PC-3 (cell line): Measurements from ENCODE around the gene ELK3. TPM values are rescaled to one million over a fixed set of nuclear protein-coding genes. Genes with fewer than 3 reads are reported as not detected.

Experiments
- ATAC-seq: fragments of 200-7000 bp; cut with Tn5 transposase; 2 replicates; pipeline ENCODE4 v1.9.1; 2020; ENCODE audit warnings: mild to moderate bottlenecking, moderate library complexity
- BruUV-seq: library from RNA; stranded (reverse); fragments of 400-500 nt; replicated peaks from 2 replicates; lab custom pipeline; 2021; lab: Mats Ljungman, UMichigan
- CTCF ChIA-PET: fragments of 300-600 bp; sonication (Branson Sonifier 250); formaldehyde crosslinking; loops from one replicate; lab custom pipeline; 2022; ENCODE audit warnings: antibody characterized with exemption; lab: Charles Lee
- POLR2A ChIA-PET: fragments of 300-600 bp; sonication (Branson Sonifier 250); formaldehyde crosslinking; loops from one replicate; lab custom pipeline; 2022; ENCODE audit warnings: antibody characterized with exemption; ENCODE audit not compliant: unreplicated experiment; lab: Charles Lee
- DNase-seq: peaks from one replicate; pipeline ENCODE4 v3.0.0-alpha.2; 2015
- H2AFZ ChIP-seq: fragments of 300-600 bp; sonication (generic); 2 replicates; pipeline ENCODE4 v1.6.0; 2016; ENCODE audit warnings: antibody characterized with exemption, low read length
- H3F3A ChIP-seq: fragments of 300-600 bp; sonication (generic); one replicate; pipeline ENCODE4 v1.6.0; 2017; ENCODE audit warnings: antibody characterized with exemption, low read length, control low read depth, mild to moderate bottlenecking; ENCODE audit not compliant: unreplicated experiment
- H3K27ac ChIP-seq: fragments of 300-600 bp; sonication (generic); 2 replicates; pipeline ENCODE4 v1.5.1; 2016; ENCODE audit warnings: mild to moderate bottlenecking, low read length
- H3K27me3 ChIP-seq: fragments of 300-600 bp; sonication (generic); 2 replicates; pipeline ENCODE4 v1.6.1; 2016; ENCODE audit warnings: low read length, mixed read lengths
- H3K36me3 ChIP-seq: fragments of 300-600 bp; sonication (generic); 2 replicates; pipeline ENCODE4 v1.6.1; 2016; ENCODE audit warnings: low read depth, mixed run types, low read length, mixed read lengths
- H3K4me1 ChIP-seq: fragments of 300-600 bp; sonication (generic); 2 replicates; pipeline ENCODE4 v1.5.1; 2016; ENCODE audit warnings: low read length; ENCODE audit not compliant: insufficient read depth
- H3K4me2 ChIP-seq: fragments of 300-600 bp; sonication (generic); 2 replicates; pipeline ENCODE4 v1.6.0; 2016; ENCODE audit warnings: low read length
- H3K4me3 ChIP-seq: fragments of 300-600 bp; sonication (generic); 2 replicates; pipeline ENCODE4 v1.5.1; 2016; ENCODE audit warnings: mild to moderate bottlenecking, low read length, mixed read lengths
- H3K79me2 ChIP-seq: fragments of 300-600 bp; sonication (generic); 2 replicates; pipeline ENCODE4 v1.6.1; 2017; ENCODE audit warnings: low read length, mixed read lengths
- H3K9ac ChIP-seq: fragments of 300-600 bp; sonication (generic); 2 replicates; pipeline ENCODE4 v1.6.0; 2016; ENCODE audit warnings: mild to moderate bottlenecking, low read length
- H3K9me2 ChIP-seq: fragments of 300-600 bp; sonication (generic); replicated peaks from 2 replicates; pipeline ENCODE4 v1.6.1; 2016; ENCODE audit warnings: mixed run types, low read length, mixed read lengths
- H3K9me3 ChIP-seq: fragments of 300-600 bp; sonication (generic); 2 replicates; pipeline ENCODE4 v1.6.1; 2016; ENCODE audit warnings: low read length, mixed read lengths
- H4K20me1 ChIP-seq: fragments of 300-600 bp; sonication (generic); 2 replicates; pipeline ENCODE4 v1.6.1; 2016; ENCODE audit warnings: low read length, mixed read lengths
- EZH2 ChIP-seq: fragments of 300-600 bp; sonication (generic); IDR thresholded peaks from one replicate; pipeline ENCODE4 v1.6.1; 2017; ENCODE audit warnings: antibody characterized with exemption, mild to moderate bottlenecking, low read length; ENCODE audit not compliant: unreplicated experiment
- EZH2phosphoT487 ChIP-seq: fragments of 300-600 bp; sonication (generic); IDR thresholded peaks from 2 replicates; pipeline ENCODE4 v1.6.1; 2018; ENCODE audit warnings: mild to moderate bottlenecking, antibody characterized with exemption, low read length, borderline replicate concordance
- intact Hi-C: fragments of 100-400 bp; cut with micrococcal nuclease; formaldehyde crosslinking; loops from 2 replicates; pipeline ENCODE4 v1.9.0; 2023
- total RNA-seq: library from RNA; depleted of rRNA; stranded (reverse); fragments of >200 nt; gene quantifications from 2 replicates; pipeline ENCODE4 v1.2.3, GENCODE V29; 2014
- TF ChIP-seq, protein P1 (sequence below): fragments of 300-600 bp; sonication (generic); conservative IDR thresholded peaks from 2 replicates; pipeline ENCODE4 v1.5.1; 2017; ENCODE audit warnings: antibody characterized with exemption, low read depth, mild to moderate bottlenecking, low read length

The ELK3 gene
- total RNA-seq, 1 experiment from 2014 or later: 16.2 TPM

DNA sequence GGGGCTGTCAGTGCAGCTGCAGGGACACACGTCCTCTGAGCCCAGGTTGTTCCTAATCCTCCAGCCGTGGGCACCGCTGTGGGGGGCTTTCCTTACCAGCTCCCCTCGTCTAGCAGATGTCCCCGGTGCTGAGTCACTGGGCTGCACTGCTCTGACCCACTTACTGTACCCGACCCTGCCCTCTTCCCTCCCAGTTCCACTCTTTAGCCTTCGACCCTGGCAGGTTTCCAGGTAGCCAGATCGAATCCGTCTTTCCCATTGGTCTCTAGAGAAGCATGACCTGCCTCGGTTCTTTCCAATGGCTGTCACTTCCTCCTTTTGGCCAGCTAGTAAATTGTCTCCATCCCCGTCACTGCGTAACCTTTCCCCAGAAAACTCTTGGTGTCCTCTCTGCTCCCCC lies 48.4 kb downstream of the ELK3 start:
- H3K9ac ChIP-seq: no peak overlapping the region
- no peak for TF ChIP-seq EZH2
- TF ChIP-seq, protein P1, sequence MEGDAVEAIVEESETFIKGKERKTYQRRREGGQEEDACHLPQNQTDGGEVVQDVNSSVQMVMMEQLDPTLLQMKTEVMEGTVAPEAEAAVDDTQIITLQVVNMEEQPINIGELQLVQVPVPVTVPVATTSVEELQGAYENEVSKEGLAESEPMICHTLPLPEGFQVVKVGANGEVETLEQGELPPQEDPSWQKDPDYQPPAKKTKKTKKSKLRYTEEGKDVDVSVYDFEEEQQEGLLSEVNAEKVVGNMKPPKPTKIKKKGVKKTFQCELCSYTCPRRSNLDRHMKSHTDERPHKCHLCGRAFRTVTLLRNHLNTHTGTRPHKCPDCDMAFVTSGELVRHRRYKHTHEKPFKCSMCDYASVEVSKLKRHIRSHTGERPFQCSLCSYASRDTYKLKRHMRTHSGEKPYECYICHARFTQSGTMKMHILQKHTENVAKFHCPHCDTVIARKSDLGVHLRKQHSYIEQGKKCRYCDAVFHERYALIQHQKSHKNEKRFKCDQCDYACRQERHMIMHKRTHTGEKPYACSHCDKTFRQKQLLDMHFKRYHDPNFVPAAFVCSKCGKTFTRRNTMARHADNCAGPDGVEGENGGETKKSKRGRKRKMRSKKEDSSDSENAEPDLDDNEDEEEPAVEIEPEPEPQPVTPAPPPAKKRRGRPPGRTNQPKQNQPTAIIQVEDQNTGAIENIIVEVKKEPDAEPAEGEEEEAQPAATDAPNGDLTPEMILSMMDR: no peak
- TF ChIP-seq EZH2phosphoT487: no peak
- ChIA-PET CTCF (interaction anchor here (0.6 kb wide), 1 partner anchor 23 kb away, joined by 3 read pairs; no protein-coding TSS in a partner anchor), POLR2A (no interaction called here)
- H2AFZ ChIP-seq: no peak overlapping the region
- DNase-seq: no peak
- H3K4me3 ChIP-seq: no peak overlapping the region
- H3K9me3 ChIP-seq: no peaks in the 10 kb centered on the region
- no peaks in the 10 kb centered on the region for H3K9me2 ChIP-seq
- no peak overlapping the region for H3K27ac ChIP-seq
- no peaks in the 10 kb centered on the region for H4K20me1 ChIP-seq
- no peaks in the 10 kb centered on the region for H3F3A ChIP-seq
- ATAC-seq: no peak
- H3K36me3 ChIP-seq: peaks cover 7% of the 10 kb centered on the region; the same call in 1 of the 2 replicates
- no TSS peak for BruUV-seq
- peaks cover 30% of the 10 kb centered on the region for H3K79me2 ChIP-seq
- intact Hi-C loops: no loop called here
- H3K4me2 ChIP-seq: no peak overlapping the region
- peaks cover 14% of the 10 kb centered on the region for H3K4me1 ChIP-seq
- no peaks in the 10 kb centered on the region for H3K27me3 ChIP-seq

DNA sequence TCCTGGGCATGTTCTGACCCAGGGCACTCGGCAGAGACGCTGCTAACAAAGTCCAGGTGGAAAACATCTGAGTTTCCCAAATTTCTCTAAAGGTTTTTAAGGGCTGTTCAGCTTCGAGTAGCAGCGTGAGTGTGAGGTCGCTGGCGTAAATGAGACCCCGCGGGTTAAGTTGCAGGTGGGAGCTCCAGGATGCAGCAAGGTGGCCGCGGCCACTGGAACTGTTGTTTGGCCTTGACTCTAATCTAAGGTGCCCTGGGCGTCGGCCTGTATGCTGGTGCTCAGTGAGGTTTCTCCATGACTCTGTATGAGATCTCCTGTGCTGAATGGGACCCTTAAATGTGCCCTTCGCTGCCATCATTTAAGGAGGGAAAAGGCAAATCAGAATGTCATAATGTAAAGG lies 50.7 kb downstream of the ELK3 start:
- H3K36me3 ChIP-seq: peaks cover 18% of the 10 kb centered on the region; the same call in 1 of the 2 replicates
- DNase-seq: no peak
- peaks cover 17% of the 10 kb centered on the region for H3K4me1 ChIP-seq
- no peak overlapping the region for H3K4me3 ChIP-seq
- no peaks in the 10 kb centered on the region for H3K27me3 ChIP-seq
- H3K4me2 ChIP-seq: no peak overlapping the region
- H3F3A ChIP-seq: no peaks in the 10 kb centered on the region
- no peaks in the 10 kb centered on the region for H3K9me3 ChIP-seq
- no peak overlapping the region for H3K9ac ChIP-seq
- H4K20me1 ChIP-seq: peaks cover 5% of the 10 kb centered on the region; the same call in 1 of the 2 replicates
- no peak for ATAC-seq
- POLR2A ChIA-PET: no interaction called here
- H2AFZ ChIP-seq: no peak overlapping the region
- no peaks in the 10 kb centered on the region for H3K9me2 ChIP-seq
- H3K27ac ChIP-seq: no peak overlapping the region
- H3K79me2 ChIP-seq: peaks cover 18% of the 10 kb centered on the region
- CTCF ChIA-PET: no interaction called here
- TF ChIP-seq, protein P1: no peak
- no peak for TF ChIP-seq EZH2
- no peak for TF ChIP-seq EZH2phosphoT487
- BruUV-seq: no TSS peak
- intact Hi-C loops: no loop called here

DNA sequence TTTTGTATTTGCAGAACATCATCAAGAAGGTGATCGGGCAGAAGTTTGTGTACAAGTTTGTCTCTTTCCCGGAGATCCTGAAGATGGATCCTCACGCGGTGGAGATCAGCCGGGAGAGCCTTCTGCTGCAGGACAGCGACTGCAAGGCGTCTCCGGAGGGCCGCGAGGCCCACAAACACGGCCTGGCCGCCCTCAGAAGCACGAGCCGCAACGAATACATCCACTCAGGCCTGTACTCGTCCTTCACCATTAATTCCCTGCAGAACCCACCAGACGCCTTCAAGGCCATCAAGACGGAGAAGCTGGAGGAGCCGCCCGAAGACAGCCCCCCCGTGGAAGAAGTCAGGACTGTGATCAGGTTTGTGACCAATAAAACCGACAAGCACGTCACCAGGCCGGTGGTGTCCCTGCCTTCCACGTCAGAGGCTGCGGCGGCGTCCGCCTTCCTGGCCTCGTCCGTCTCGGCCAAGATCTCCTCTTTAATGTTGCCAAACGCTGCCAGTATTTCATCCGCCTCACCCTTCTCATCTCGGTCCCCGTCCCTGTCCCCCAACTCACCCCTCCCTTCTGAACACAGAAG lies 52.8 kb downstream of the ELK3 start:
- POLR2A ChIA-PET: no interaction called here
- peaks cover 5% of the 10 kb centered on the region; the same call in 1 of the 2 replicates for H4K20me1 ChIP-seq
- H3K9me2 ChIP-seq: no peaks in the 10 kb centered on the region
- H3K4me3 ChIP-seq: no peak overlapping the region
- H3K27ac ChIP-seq: no peak overlapping the region
- CTCF ChIA-PET: interaction anchor here (0.9 to 1.1 kb wide), 2 partner anchors 181 to 269 kb away, joined by 3 to 4 read pairs; no protein-coding TSS in a partner anchor
- BruUV-seq: no TSS peak
- TF ChIP-seq, protein P1: no peak
- TF ChIP-seq EZH2phosphoT487 (no peak), EZH2 (no peak)
- H3K9ac ChIP-seq: no peak overlapping the region
- H2AFZ ChIP-seq: no peak overlapping the region
- intact Hi-C loops: no loop called here
- H3K27me3 ChIP-seq: no peaks in the 10 kb centered on the region
- H3K4me1 ChIP-seq: peaks cover 17% of the 10 kb centered on the region
- DNase-seq: no peak
- no peak for ATAC-seq
- peaks cover 31% of the 10 kb centered on the region; the same call in 1 of the 2 replicates for H3K36me3 ChIP-seq
- H3K4me2 ChIP-seq: no peak overlapping the region
- no peaks in the 10 kb centered on the region for H3F3A ChIP-seq
- H3K9me3 ChIP-seq: no peaks in the 10 kb centered on the region
- 0 out of 2 replicates have a peak, but pooled peaks cover 5% of the 10 kb centered on the region for H3K79me2 ChIP-seq
